Lower leg skin (tissue), 3 donors: ENCODE results near the gene C9orf50.

Source experiments
- CTCF ChIP-seq, 3 donors: fragments of 450-650 bp; IDR thresholded peaks; one replicate each; pipeline ENCODE4 v1.5.1; 2016; ENCODE audit warnings: antibody characterized with exemption in 3 of 3, mild to moderate bottlenecking in 3 of 3, moderate library complexity in 2 of 3
- POLR2A ChIP-seq, 2 donors: fragments of 450-650 bp; IDR thresholded peaks; one replicate each; pipeline ENCODE4 v1.6.1; 2016 to 2017; ENCODE audit warnings: antibody characterized with exemption in 2 of 2, mild to moderate bottlenecking in 1 of 2, moderate library complexity in 1 of 2

- no peak for TF ChIP-seq CTCF (IDR thresholded peaks at IDR 0.05)
- TF ChIP-seq POLR2A (IDR thresholded peaks at IDR 0.05), result no peak
These were observed 27.8 kb upstream of the C9orf50 start for GRCh38 chr9:129648764-129649115.
